GM23338 (cell line): ENCODE results near the gene ZNF592. TPM values are rescaled to one million over a fixed set of nuclear protein-coding genes. Genes with fewer than 3 reads are reported as not detected.

Source experiments
- ATAC-seq: fragments of 200-7000 bp; cut with Tn5 transposase; 3 replicates; pipeline ENCODE4 v1.9.1; 2020
- DNase-seq: peaks from one replicate; pipeline ENCODE4 v3.0.0-alpha.2; 2015; ENCODE audit warnings: low spot score
- H2AFZ ChIP-seq: fragments of 200-600 bp; sonication (generic); 2 replicates; pipeline ENCODE4 v1.8.0; 2016; ENCODE audit warnings: antibody characterized with exemption, mild to moderate bottlenecking, moderate library complexity
- H3F3A ChIP-seq: fragments of 200-600 bp; sonication (generic); replicated peaks from 2 replicates; pipeline ENCODE4 v1.8.0; 2017; ENCODE audit warnings: antibody characterized with exemption, mixed run types, low read depth
- H3K27ac ChIP-seq: fragments of 200-600 bp; sonication (generic); 2 replicates; pipeline ENCODE4 v1.6.1; 2016; ENCODE audit warnings: low read depth
- H3K27me3 ChIP-seq: fragments of 200-600 bp; sonication (generic); 2 replicates; pipeline ENCODE4 v1.8.0; 2016; ENCODE audit warnings: mild to moderate bottlenecking, mixed run types, moderate library complexity; ENCODE audit not compliant: insufficient read depth
- H3K36me3 ChIP-seq: fragments of 200-600 bp; sonication (generic); 2 replicates; pipeline ENCODE4 v1.8.0; 2016; ENCODE audit warnings: mild to moderate bottlenecking; ENCODE audit not compliant: insufficient read depth
- H3K4me1 ChIP-seq: fragments of 200-600 bp; sonication (generic); 2 replicates; pipeline ENCODE4 v1.8.0; 2016; ENCODE audit warnings: mild to moderate bottlenecking, moderate library complexity; ENCODE audit not compliant: insufficient read depth
- H3K4me2 ChIP-seq: fragments of 200-600 bp; sonication (generic); 2 replicates; pipeline ENCODE4 v1.7.1; 2017; ENCODE audit warnings: mixed run types
- H3K4me3 ChIP-seq: fragments of 200-600 bp; sonication (generic); 2 replicates; pipeline ENCODE4 v1.6.1; 2016; ENCODE audit warnings: mixed run types
- H3K79me2 ChIP-seq: fragments of 200-600 bp; sonication (generic); replicated peaks from 2 replicates; pipeline ENCODE4 v1.8.0; 2017; ENCODE audit warnings: mild to moderate bottlenecking; ENCODE audit not compliant: insufficient read depth
- H3K9me2 ChIP-seq: fragments of 200-600 bp; sonication (generic); 2 replicates; pipeline ENCODE4 v1.8.0; 2017; ENCODE audit not compliant: insufficient read depth
- H4K20me1 ChIP-seq: fragments of 200-600 bp; sonication (generic); replicated peaks from 2 replicates; pipeline ENCODE4 v1.8.0; 2017; ENCODE audit warnings: mild to moderate bottlenecking; ENCODE audit not compliant: insufficient read depth
- H3K27ac Mint-ChIP-seq: 2 replicates; pipeline ENCODE4 v1.8.0; 2020; ENCODE audit warnings: inconsistent platforms, mild to moderate bottlenecking, moderate library complexity, mixed read lengths
- H3K27me3 Mint-ChIP-seq: 3 replicates; pipeline ENCODE4 v1.8.0; 2022; ENCODE audit warnings: low read depth, mild to moderate bottlenecking, moderate library complexity, mixed read lengths, inconsistent platforms; ENCODE audit not compliant: insufficient read depth, poor library complexity
- H3K36me3 Mint-ChIP-seq: 3 replicates; pipeline ENCODE4 v1.8.0; 2021; ENCODE audit warnings: low read depth, mild to moderate bottlenecking, inconsistent platforms, moderate library complexity, mixed read lengths
- H3K4me1 Mint-ChIP-seq: 3 replicates; pipeline ENCODE4 v1.8.0; 2020; ENCODE audit warnings: mild to moderate bottlenecking, inconsistent platforms, mixed read lengths
- H3K4me3 Mint-ChIP-seq: 3 replicates; pipeline ENCODE4 v1.8.0; 2021; ENCODE audit warnings: moderate library complexity, mild to moderate bottlenecking, inconsistent platforms, mixed read lengths
- H3K9me3 Mint-ChIP-seq: 3 replicates; pipeline ENCODE4 v1.8.0; 2020; ENCODE audit warnings: moderate library complexity, mild to moderate bottlenecking, inconsistent platforms, mixed read lengths
- CREB1 ChIP-seq: fragments of 250-450 bp; sonication (Bioruptor Pico); IDR thresholded peaks from 2 replicates; pipeline ENCODE4 v1.5.0; 2020; ENCODE audit warnings: low read depth, mild to moderate bottlenecking, moderate library complexity
- CTCF ChIP-seq, 2 experiments: fragments of 200-600 bp in 1 of 2; sonication (generic) in 1 of 2; conservative IDR thresholded peaks; 2 replicates each; pipeline versions ENCODE4 v1.5.1 to v1.6.1; 2016 to 2017; ENCODE audit warnings: antibody characterized with exemption in 2 of 2, low read depth in 2 of 2, mild to moderate bottlenecking in 2 of 2, moderate library complexity in 1 of 2
- ETS1 ChIP-seq: IDR thresholded peaks from 2 replicates; pipeline ENCODE4 v1.6.1; 2016; ENCODE audit warnings: antibody characterized with exemption
- EZH2 ChIP-seq: fragments of 200-600 bp; sonication (generic); IDR thresholded peaks from one replicate; pipeline ENCODE4 v1.8.0; 2017; ENCODE audit warnings: antibody characterized with exemption, mild to moderate bottlenecking, low read depth; ENCODE audit not compliant: unreplicated experiment
- EZH2phosphoT487 ChIP-seq: fragments of 200-600 bp; sonication (generic); IDR thresholded peaks from one replicate; pipeline ENCODE4 v1.8.1; 2018; ENCODE audit warnings: antibody characterized with exemption; ENCODE audit not compliant: unreplicated experiment
- JUNB ChIP-seq: IDR thresholded peaks from one replicate; pipeline ENCODE4 v1.6.1; 2016; ENCODE audit warnings: antibody characterized with exemption; ENCODE audit not compliant: unreplicated experiment
- NANOG ChIP-seq: IDR thresholded peaks from 2 replicates; pipeline ENCODE4 v1.6.1; 2016; ENCODE audit warnings: antibody characterized with exemption, borderline replicate concordance
- POLR2AphosphoS5 ChIP-seq: IDR thresholded peaks from 2 replicates; pipeline ENCODE4 v1.6.1; 2016; ENCODE audit warnings: antibody characterized with exemption, low read depth
- REST ChIP-seq: IDR thresholded peaks from one replicate; pipeline ENCODE4 v1.6.1; 2018; ENCODE audit warnings: antibody characterized with exemption; ENCODE audit not compliant: unreplicated experiment
- STAT1 ChIP-seq: IDR thresholded peaks from one replicate; pipeline ENCODE4 v1.6.1; 2016; ENCODE audit warnings: antibody characterized with exemption; ENCODE audit not compliant: unreplicated experiment
- ZNF114 ChIP-seq: fragments of 250-450 bp; sonication (Bioruptor Pico); IDR thresholded peaks from 2 replicates; pipeline ENCODE4 v1.5.0; 2020; ENCODE audit warnings: mild to moderate bottlenecking, moderate library complexity
- ZNF331 ChIP-seq: fragments of 250-450 bp; sonication (Bioruptor Pico); IDR thresholded peaks from 2 replicates; pipeline ENCODE4 v1.5.0; 2020; ENCODE audit warnings: low read depth, mild to moderate bottlenecking, moderate library complexity
- ZNF462 ChIP-seq: fragments of 250-450 bp; sonication (Bioruptor Pico); IDR thresholded peaks from 2 replicates; pipeline ENCODE4 v1.5.0; 2020; ENCODE audit warnings: mild to moderate bottlenecking, moderate library complexity
- polyA plus RNA-seq: library from polyadenylated mRNA; unstranded; fragments of >200 nt; fragmentation: Nextera tagmentation; extraction: Ambion mirVana; gene quantifications from 2 replicates; pipeline ENCODE4 v1.2.1, GENCODE V29; 2016
- total RNA-seq: library from RNA; depleted of rRNA; stranded (reverse); fragments of >200 nt; shearing (Covaris generic); gene quantifications from 2 replicates; pipeline ENCODE4 v1.2.3, GENCODE V29; 2014

Gene ZNF592
- total and polyA plus RNA-seq, 2 experiments from 2014 or later: 4.4 to 21.4 TPM

GRCh38 chr15:84829428-84829827, 81.0 kb downstream of the ZNF592 start (continued):
- TF ChIP-seq POLR2AphosphoS5 (no peak), JUNB (no peak), ZNF114 (CRISPR knock-in tag) (no peak), EZH2 (no peak), NANOG (no peak), EZH2phosphoT487 (no peak), STAT1 (no peak)

GRCh38 chr15:84830036-84830435, 81.6 kb downstream of the ZNF592 start:
- Histone ChIP-seq H3K27ac (no peak overlapping the region), H3K36me3 (peaks cover 10% of the 10 kb centered on the region; the same call in 1 of the 2 replicates), H3K9me2 (no peaks in the 10 kb centered on the region), H3K4me1 (no peaks in the 10 kb centered on the region; the same call in 1 of the 2 replicates), H3K79me2 (no peaks in the 10 kb centered on the region), H2AFZ (no peak overlapping the region), H3K4me3 (no peak overlapping the region), H3F3A (no peaks in the 10 kb centered on the region), H4K20me1 (0 out of 2 replicates have a peak, but pooled peaks cover 3% of the 10 kb centered on the region), H3K27me3 (no peaks in the 10 kb centered on the region), H3K4me2 (no peak overlapping the region)
- no peak overlapping the region for H3K27ac Mint-ChIP-seq
- no peaks in the 10 kb centered on the region for H3K27me3 Mint-ChIP-seq
- no peak overlapping the region for H3K4me3 Mint-ChIP-seq
- peaks cover 15% of the 10 kb centered on the region for H3K4me1 Mint-ChIP-seq
- no peaks in the 10 kb centered on the region for H3K36me3 Mint-ChIP-seq
- no peak for TF ChIP-seq JUNB
- TF ChIP-seq CTCF (conservative IDR thresholded peaks at IDR 0.05; ENCODE audit: low read depth in 2 of 2): no peak
- no peak for TF ChIP-seq ETS1
- no peak for TF ChIP-seq STAT1
- no peak for TF ChIP-seq EZH2phosphoT487
- TF ChIP-seq EZH2: no peak
- TF ChIP-seq REST: no peak
- TF ChIP-seq ZNF331 (CRISPR knock-in tag): no peak
- no peak for TF ChIP-seq ZNF462 (CRISPR knock-in tag)
- no peak for TF ChIP-seq ZNF114 (CRISPR knock-in tag)
- TF ChIP-seq CREB1 (CRISPR knock-in tag): no peak
- no peak for TF ChIP-seq NANOG
- DNase-seq (no peak), ATAC-seq (no peak)
- H3K9me3 Mint-ChIP-seq: no peaks in the 10 kb centered on the region
